Breast epithelium (tissue), 3 donors: ENCODE measurements around the gene WIPI1.

Experiments used
- CTCF ChIP-seq, 3 donors: fragments of 450-650 bp; IDR thresholded peaks; one replicate each; pipeline ENCODE4 v1.5.1; 2016 to 2017; ENCODE audit warnings: antibody characterized with exemption in 3 of 3, mild to moderate bottlenecking in 3 of 3, moderate library complexity in 3 of 3
- POLR2A ChIP-seq: fragments of 450-650 bp; IDR thresholded peaks from one replicate; pipeline ENCODE4 v1.6.1; 2016; ENCODE audit warnings: antibody characterized with exemption, mild to moderate bottlenecking, moderate library complexity
- POLR2AphosphoS5 ChIP-seq, 3 donors: sonication (generic); formaldehyde crosslinking; IDR thresholded peaks; one replicate each; pipeline ENCODE4 v1.6.1; 2017; ENCODE audit warnings: antibody characterized with exemption in 3 of 3

GRCh38 chr17:68433211-68433610 is 24.1 kb downstream of the WIPI1 start:
- no peak for TF ChIP-seq CTCF (IDR thresholded peaks at IDR 0.05)
- no peak for TF ChIP-seq POLR2AphosphoS5 (IDR thresholded peaks at IDR 0.05)
- TF ChIP-seq POLR2A, result no peak
